Breast epithelium (tissue), 4 donors: ENCODE results near the gene GREB1. TPM values are rescaled to one million over a fixed set of nuclear protein-coding genes. Genes with fewer than 3 reads are reported as not detected.

Source experiments
- DNase-seq, 2 donors: peaks; one replicate each; pipeline ENCODE4 v3.0.0-alpha.2; 2019; ENCODE audit warnings: low spot score in 2 of 2
- H3K27ac ChIP-seq, 2 donors: fragments of 200-600 bp; sonication (generic) in 1 of 2; one replicate each; pipeline ENCODE4 v1.5.1; 2016 to 2019; ENCODE audit warnings: mild to moderate bottlenecking in 1 of 2
- H3K27me3 ChIP-seq, 2 donors: fragments of 200-600 bp; sonication (generic) in 1 of 2; one replicate each; pipeline versions ENCODE4 v1.5.1 to v1.6.0; 2017 to 2019; ENCODE audit warnings: control low read depth in 1 of 2, mild to moderate bottlenecking in 1 of 2
- H3K36me3 ChIP-seq: fragments of 200-600 bp; one replicate; pipeline ENCODE4 v1.5.1; 2019
- H3K4me1 ChIP-seq, 2 donors: fragments of 200-600 bp; sonication (generic); one replicate each; pipeline ENCODE4 v1.5.1; 2016 to 2019; ENCODE audit warnings: control low read depth in 1 of 2
- H3K4me3 ChIP-seq, 3 donors: fragments of 200-600 bp; sonication (generic); 1 replicate in 2 of 3; 2 replicates in 1 of 3; pipeline ENCODE4 v1.5.1; 2016 to 2019; ENCODE audit warnings: mild to moderate bottlenecking in 3 of 3, moderate library complexity in 2 of 3
- H3K9me3 ChIP-seq, 2 donors: fragments of 200-600 bp; sonication (generic) in 1 of 2; one replicate each; pipeline ENCODE4 v1.5.1; 2016 to 2019; ENCODE audit warnings: control low read depth in 1 of 2
- CTCF ChIP-seq, 3 donors: fragments of 450-650 bp; IDR thresholded peaks; one replicate each; pipeline ENCODE4 v1.5.1; 2016 to 2017; ENCODE audit warnings: antibody characterized with exemption in 3 of 3, mild to moderate bottlenecking in 3 of 3, moderate library complexity in 3 of 3
- POLR2A ChIP-seq: fragments of 450-650 bp; IDR thresholded peaks from one replicate; pipeline ENCODE4 v1.6.1; 2016; ENCODE audit warnings: antibody characterized with exemption, mild to moderate bottlenecking, moderate library complexity
- POLR2AphosphoS5 ChIP-seq, 3 donors: sonication (generic); formaldehyde crosslinking; IDR thresholded peaks; one replicate each; pipeline ENCODE4 v1.6.1; 2017; ENCODE audit warnings: antibody characterized with exemption in 3 of 3
- intact Hi-C: fragments of 100-400 bp; cut with DNase I; formaldehyde crosslinking; loops from one replicate; pipeline ENCODE4 v1.15.1; 2023; ENCODE audit warnings: low total_unique reads
- total RNA-seq, 3 donors: library from RNA; depleted of rRNA; stranded (reverse); fragments of >200 nt; gene quantifications; one replicate each; pipeline ENCODE4 v1.1.0, GENCODE V29; 2016

The GREB1 gene
- total RNA-seq, 3 donors from 2014 or later = 5.4 to 83.6 (median 42.9) TPM

- intact Hi-C loops = no loop called here
- no peaks in the 10 kb centered on the region for H3K27me3 ChIP-seq
- no peak overlapping the region for H3K4me3 ChIP-seq
- no peaks in the 10 kb centered on the region for H3K4me1 ChIP-seq
- no peak for DNase-seq
- TF ChIP-seq POLR2A = no peak
- no peak for TF ChIP-seq CTCF (IDR thresholded peaks at IDR 0.05)
- no peak for TF ChIP-seq POLR2AphosphoS5 (IDR thresholded peaks at IDR 0.05)
- H3K9me3 ChIP-seq = peaks cover 0 to 8% of the 10 kb centered on the region in 2 donors
- H3K36me3 ChIP-seq = peaks cover 6% of the 10 kb centered on the region
- H3K27ac ChIP-seq = no peak overlapping the region
Observed at GRCh38 chr2:11625671-11626070, 91.8 kb downstream of the GREB1 start.

GRCh38 chr2:11628675-11629074 lies 94.8 kb downstream of the GREB1 start:
- intact Hi-C loops = no loop called here
- peaks cover 0 to 8% of the 10 kb centered on the region in 2 donors for H3K9me3 ChIP-seq
- no peak for TF ChIP-seq POLR2A
- TF ChIP-seq CTCF (IDR thresholded peaks at IDR 0.05) = no peak
- no peak for TF ChIP-seq POLR2AphosphoS5 (IDR thresholded peaks at IDR 0.05)
- H3K27ac ChIP-seq = no peak overlapping the region
- no peak overlapping the region for H3K4me3 ChIP-seq
- no peaks in the 10 kb centered on the region for H3K27me3 ChIP-seq
- no peaks in the 10 kb centered on the region for H3K4me1 ChIP-seq
- peaks cover 6% of the 10 kb centered on the region for H3K36me3 ChIP-seq
- no peak for DNase-seq

- H3K4me1 ChIP-seq = no peaks in the 10 kb centered on the region
- H3K27me3 ChIP-seq = no peaks in the 10 kb centered on the region
- TF ChIP-seq POLR2AphosphoS5 (IDR thresholded peaks at IDR 0.05) = no peak
- TF ChIP-seq POLR2A = no peak
- TF ChIP-seq CTCF (IDR thresholded peaks at IDR 0.05) = no peak
- intact Hi-C loops = no loop called here
- peaks cover 6% of the 10 kb centered on the region for H3K36me3 ChIP-seq
- DNase-seq = no peak
- H3K27ac ChIP-seq = no peak overlapping the region
- peaks cover 0 to 8% of the 10 kb centered on the region in 2 donors for H3K9me3 ChIP-seq
- no peak overlapping the region for H3K4me3 ChIP-seq
Observed at GRCh38 chr2:11629215-11629614, 95.4 kb downstream of the GREB1 start.

- Histone ChIP-seq H3K9me3 (peaks cover 0 to 8% of the 10 kb centered on the region in 2 donors), H3K4me3 (no peak overlapping the region), H3K27ac (no peak overlapping the region), H3K36me3 (peaks cover 6% of the 10 kb centered on the region), H3K4me1 (no peaks in the 10 kb centered on the region), H3K27me3 (no peaks in the 10 kb centered on the region)
- DNase-seq = no peak
- intact Hi-C loops = no loop called here
- no peak for TF ChIP-seq POLR2AphosphoS5 (IDR thresholded peaks at IDR 0.05)
- TF ChIP-seq POLR2A = no peak
- no peak for TF ChIP-seq CTCF (IDR thresholded peaks at IDR 0.05)
Observed at GRCh38 chr2:11629851-11630250, 96.0 kb downstream of the GREB1 start.

GRCh38 chr2:11630855-11631254 lies 97.0 kb downstream of the GREB1 start:
- no peak overlapping the region for H3K27ac ChIP-seq
- intact Hi-C loops = no loop called here
- no peak for TF ChIP-seq POLR2A
- TF ChIP-seq POLR2AphosphoS5 (IDR thresholded peaks at IDR 0.05) = no peak
- TF ChIP-seq CTCF (IDR thresholded peaks at IDR 0.05) = no peak
- no peak for DNase-seq
- H3K4me3 ChIP-seq = no peak overlapping the region
- peaks cover 6% of the 10 kb centered on the region for H3K36me3 ChIP-seq
- no peaks in the 10 kb centered on the region for H3K4me1 ChIP-seq
- no peaks in the 10 kb centered on the region for H3K27me3 ChIP-seq
- H3K9me3 ChIP-seq = peaks cover 0 to 8% of the 10 kb centered on the region in 2 donors
